Esophagus squamous epithelium (tissue), 5 donors: ENCODE data around the gene CCM2. TPM values are rescaled to one million over a fixed set of nuclear protein-coding genes. Genes with fewer than 3 reads are reported as not detected.

Source experiments
- DNase-seq: peaks from one replicate; lab custom pipeline; 2025; lab: John Stamatoyannopoulos, UW
- H3K27ac ChIP-seq, 4 donors: fragments of 200-600 bp; sonication (generic); one replicate each; pipeline ENCODE4 v1.5.1; 2016 to 2019; ENCODE audit warnings: mild to moderate bottlenecking in 1 of 4
- H3K27me3 ChIP-seq, 4 donors: fragments of 200-600 bp; sonication (generic); 1 replicate in 3 of 4; 2 replicates in 1 of 4; pipeline versions ENCODE4 v1.5.1 to v1.6.0; 2017 to 2021; ENCODE audit warnings: antibody characterized with exemption in 1 of 4
- H3K36me3 ChIP-seq, 3 donors: fragments of 200-600 bp; sonication (generic); one replicate each; pipeline ENCODE4 v1.5.1; 2016 to 2019
- H3K4me1 ChIP-seq, 3 donors: fragments of 200-600 bp; sonication (generic); one replicate each; pipeline ENCODE4 v1.5.1; 2017 to 2019
- H3K4me3 ChIP-seq, 4 donors: fragments of 200-600 bp; sonication (generic); 1 replicate in 3 of 4; 2 replicates in 1 of 4; pipeline ENCODE4 v1.5.1; 2016 to 2019; ENCODE audit warnings: mild to moderate bottlenecking in 2 of 4, moderate library complexity in 1 of 4
- H3K9me3 ChIP-seq, 3 donors: fragments of 200-600 bp; sonication (generic); one replicate each; pipeline ENCODE4 v1.5.1; 2016 to 2019
- CTCF ChIP-seq, 6 experiments: fragments of 450-650 bp in 4 of 6; fragments of 200-600 bp in 2 of 6; sonication (generic) in 2 of 6; IDR thresholded peaks; one replicate each; pipeline ENCODE4 v1.5.1; 2016 to 2019; ENCODE audit warnings: antibody characterized with exemption in 6 of 6, mild to moderate bottlenecking in 4 of 6, moderate library complexity in 4 of 6
- POLR2A ChIP-seq, 4 donors: fragments of 450-650 bp; IDR thresholded peaks; one replicate each; pipeline ENCODE4 v1.6.1; 2017; ENCODE audit warnings: antibody characterized with exemption in 4 of 4, mild to moderate bottlenecking in 4 of 4, moderate library complexity in 3 of 4
- WGBS, 2 donors: methylation state at CpG; one replicate each; pipeline ENCODE4 v1.1.5; 2018; 5-methylcytosine and 5-hydroxymethylcytosine counted together
- intact Hi-C: fragments of 100-400 bp; cut with DNase I; formaldehyde crosslinking; loops from one replicate; pipeline ENCODE4 v1.15.0; 2022
- total RNA-seq, 4 donors: library from RNA; depleted of rRNA; stranded (reverse); fragments of >200 nt; gene quantifications; one replicate each; pipeline ENCODE4 v1.1.0, GENCODE V29; 2016
- donor health status: DM: yes; HTN: yes; CAD: no.

The CCM2 gene
- total RNA-seq, 4 donors from 2014 or later, result 20.0 to 36.3 (median 24.9) TPM

GRCh38 chr7:45037876-45038275 is 37.9 kb downstream of the CCM2 start:
- peaks cover 30 to 50% (median 32%) of the 10 kb centered on the region in 3 donors for H3K4me1 ChIP-seq
- H3K36me3 ChIP-seq, result peaks cover 0 to 52% (median 12%) of the 10 kb centered on the region in 3 donors
- TF ChIP-seq CTCF (IDR thresholded peaks at IDR 0.05), result no peak
- TF ChIP-seq POLR2A (IDR thresholded peaks at IDR 0.05), result no peak
- WGBS, 2 donors, result 89 to 94% methylated on average over 3 to 5 of the region's 5 CpGs
- no peaks in the 10 kb centered on the region for H3K9me3 ChIP-seq
- no peaks in the 10 kb centered on the region for H3K27me3 ChIP-seq
- no peak for DNase-seq
- intact Hi-C loops, result no loop called here
- no peak overlapping the region for H3K4me3 ChIP-seq
- no peak overlapping the region for H3K27ac ChIP-seq

DNA sequence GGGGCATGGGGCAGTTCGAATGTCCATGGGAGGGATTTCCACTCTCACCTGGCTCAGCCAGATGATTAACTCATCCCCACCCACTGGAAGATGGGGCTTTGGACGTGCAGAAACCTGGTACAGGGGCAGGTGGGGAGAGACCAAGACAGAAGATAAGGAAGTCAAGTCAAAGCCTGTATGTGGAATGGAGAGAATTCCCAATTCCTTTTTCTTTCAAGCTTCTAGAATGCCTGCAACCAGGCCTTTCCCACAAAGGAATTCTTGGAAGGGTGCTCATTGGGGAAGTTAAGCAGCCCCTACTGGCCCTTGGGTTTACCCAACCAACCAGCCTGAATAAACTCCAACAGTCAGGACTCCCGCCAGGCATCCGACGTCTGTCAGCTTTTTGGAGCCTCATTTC is 39.1 kb downstream of the CCM2 start:
- TF ChIP-seq POLR2A (IDR thresholded peaks at IDR 0.05) (no peak), CTCF (IDR thresholded peaks at IDR 0.05) (no peak)
- Histone ChIP-seq H3K27ac (no peak overlapping the region), H3K27me3 (no peaks in the 10 kb centered on the region), H3K36me3 (peaks cover 0 to 63% (median 12%) of the 10 kb centered on the region in 3 donors), H3K4me3 (no peak overlapping the region), H3K9me3 (no peaks in the 10 kb centered on the region), H3K4me1 (peaks cover 19 to 38% (median 22%) of the 10 kb centered on the region in 3 donors)
- no peak for DNase-seq
- 72 to 80% methylated on average over 2 to 5 of the region's 5 CpGs for WGBS, 2 donors
- intact Hi-C loops, result no loop called here

- no peak for DNase-seq
These were observed 44.3 kb downstream of the CCM2 start for GRCh38 chr7:45044338-45044737.

GRCh38 chr7:45048748-45049147 is 48.7 kb downstream of the CCM2 start:
- intact Hi-C loops, result no loop called here
- peaks cover 0 to 85% (median 5%) of the 10 kb centered on the region in 3 donors for H3K36me3 ChIP-seq

More at GRCh38 chr7:45044338-45044737, 44.3 kb downstream of the CCM2 start:
- intact Hi-C loops, result no loop called here
- Histone ChIP-seq H3K4me3 (no peak overlapping the region), H3K9me3 (no peaks in the 10 kb centered on the region), H3K4me1 (no peaks in the 10 kb centered on the region), H3K27ac (no peak overlapping the region), H3K27me3 (no peaks in the 10 kb centered on the region), H3K36me3 (peaks cover 0 to 93% (median 8%) of the 10 kb centered on the region in 3 donors)
- TF ChIP-seq POLR2A (IDR thresholded peaks at IDR 0.05) (no peak), CTCF (IDR thresholded peaks at IDR 0.05) (no peak)
- 80 to 83% methylated on average over 5 of the region's 5 CpGs for WGBS, 2 donors

DNA sequence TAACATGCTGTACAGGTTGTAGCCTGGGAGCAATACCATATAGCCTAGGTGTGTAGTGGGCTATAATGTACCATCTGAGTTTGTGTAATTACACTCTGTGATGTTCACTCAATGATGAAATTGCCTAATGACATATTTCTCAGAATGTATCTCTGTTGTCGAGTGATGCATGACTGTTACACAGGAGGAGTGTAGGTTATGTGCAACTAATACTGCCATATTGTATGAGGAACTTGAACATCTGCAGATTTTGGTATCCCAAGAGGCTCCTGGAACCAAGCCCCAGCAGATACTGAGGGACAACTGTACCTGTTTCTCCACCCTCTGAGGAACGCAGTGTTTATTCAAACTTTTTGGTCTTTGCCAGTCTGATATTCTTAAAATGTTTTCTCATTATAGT is 50.2 kb downstream of the CCM2 start:
- Histone ChIP-seq H3K27ac (no peak overlapping the region), H3K4me3 (no peak overlapping the region), H3K4me1 (no peaks in the 10 kb centered on the region), H3K27me3 (no peaks in the 10 kb centered on the region), H3K9me3 (no peaks in the 10 kb centered on the region), H3K36me3 (peaks cover 0 to 77% (median 5%) of the 10 kb centered on the region in 3 donors)
- no peak for DNase-seq
- intact Hi-C loops, result no loop called here
- no peak for TF ChIP-seq POLR2A (IDR thresholded peaks at IDR 0.05)
- no peak for TF ChIP-seq CTCF (IDR thresholded peaks at IDR 0.05)
- WGBS, 2 donors, result 67 to 70% methylated on average over 2 of the region's 2 CpGs

More at GRCh38 chr7:45048748-45049147, 48.7 kb downstream of the CCM2 start:
- Histone ChIP-seq H3K27me3 (no peaks in the 10 kb centered on the region), H3K27ac (no peak overlapping the region), H3K9me3 (no peaks in the 10 kb centered on the region), H3K4me1 (no peaks in the 10 kb centered on the region), H3K4me3 (no peak overlapping the region)
- TF ChIP-seq POLR2A (IDR thresholded peaks at IDR 0.05), result no peak
- no peak for TF ChIP-seq CTCF (IDR thresholded peaks at IDR 0.05)
- 78% methylated on average over 1 of the region's 1 CpG for WGBS, 2 donors
- no peak for DNase-seq
